GM19035 (cell line): ENCODE results near the gene CDC42EP3.

Experiments used
- ATAC-seq: cut with Tn5 transposase; IDR thresholded peaks from one replicate; pipeline ENCODE4 v1.9.1; 2021; ENCODE audit not compliant: unreplicated experiment

CDC42EP3 gene

DNA sequence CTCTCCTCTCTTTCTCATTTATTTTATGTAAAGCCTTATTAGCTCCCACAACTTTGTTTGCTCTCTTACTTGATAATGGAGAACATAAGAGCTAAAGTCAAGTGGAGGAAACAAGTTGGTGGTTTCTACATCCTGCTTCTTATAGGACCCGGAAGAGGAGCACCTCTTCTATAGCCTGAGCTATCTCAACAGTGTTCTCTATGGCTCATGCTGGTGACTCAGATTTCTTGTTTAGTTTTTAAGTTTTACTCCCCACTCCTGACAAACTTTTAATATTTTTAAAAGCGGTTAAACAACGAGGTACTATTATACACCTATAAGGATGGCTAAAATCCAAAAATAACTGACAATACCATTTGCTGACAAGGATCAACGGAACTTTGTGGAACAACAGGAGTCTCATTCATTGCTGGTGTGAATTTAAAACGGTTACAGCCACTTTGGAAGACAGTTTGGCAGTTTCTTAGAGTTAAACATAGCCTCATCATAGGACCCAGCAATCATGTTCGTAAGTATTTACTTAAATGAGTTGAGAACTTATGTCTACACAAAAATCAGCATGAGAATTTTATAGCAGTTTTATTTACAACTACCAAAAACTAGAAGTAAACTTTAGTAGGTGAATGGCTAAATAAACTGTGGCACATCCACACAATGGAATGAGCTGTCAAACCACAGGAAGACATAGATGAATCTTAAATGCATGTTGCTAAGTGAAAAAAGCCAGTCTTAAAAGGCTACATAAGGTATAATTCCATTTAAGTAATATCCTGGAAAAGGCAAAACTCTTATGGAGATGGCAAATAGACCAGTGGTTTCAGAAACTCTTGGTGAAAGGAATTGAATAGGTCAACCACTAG, 12.7 kb upstream of the CDC42EP3 start:
- no peak for ATAC-seq

DNA sequence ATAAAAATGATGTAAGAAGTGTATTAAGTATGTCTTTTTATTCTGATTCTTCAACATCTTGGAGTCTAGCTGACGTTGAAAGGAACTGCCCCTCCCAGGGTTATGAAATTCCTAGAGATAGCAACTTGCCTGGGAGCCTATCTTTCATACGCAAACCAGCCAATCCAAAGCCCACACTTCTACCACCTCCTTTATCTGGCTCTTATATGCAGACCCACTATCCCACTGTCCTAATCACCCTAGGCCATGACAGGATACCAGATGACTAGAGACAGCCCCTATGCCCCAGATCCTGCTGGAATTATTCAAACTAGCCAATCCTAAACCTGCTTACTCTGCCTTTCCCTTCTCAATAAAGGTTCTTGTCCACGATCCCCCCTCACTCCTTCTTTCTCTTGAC, 11.8 kb upstream of the CDC42EP3 start:
- ATAC-seq = no peak

GRCh38 chr2:37682473-37682872, 11.0 kb upstream of the CDC42EP3 start:
- ATAC-seq = no peak

GRCh38 chr2:37681587-37681986, 10.1 kb upstream of the CDC42EP3 start:
- no peak for ATAC-seq

GRCh38 chr2:37679072-37679695, 7.7 kb upstream of the CDC42EP3 start:
- ATAC-seq = no peak

DNA sequence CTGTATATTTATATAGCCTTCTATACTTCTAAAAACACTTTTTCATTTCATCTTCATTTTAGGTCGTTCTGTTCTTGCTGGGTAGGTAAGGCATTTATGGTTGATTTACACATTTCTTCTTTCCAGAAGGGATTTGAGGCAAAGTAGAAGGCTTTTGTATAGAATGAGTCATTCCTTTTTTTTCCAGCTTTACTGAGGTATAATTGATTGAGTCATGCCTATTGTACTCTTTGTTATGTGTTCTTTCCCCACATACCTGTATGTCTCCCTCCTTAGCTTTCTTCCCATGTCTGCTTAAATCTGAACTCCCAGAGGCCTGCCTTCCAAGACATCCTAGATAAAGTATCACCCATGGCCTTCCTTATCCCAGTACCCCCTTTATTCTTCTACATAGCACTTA, 4.8 kb upstream of the CDC42EP3 start:
- ATAC-seq = no peak

DNA sequence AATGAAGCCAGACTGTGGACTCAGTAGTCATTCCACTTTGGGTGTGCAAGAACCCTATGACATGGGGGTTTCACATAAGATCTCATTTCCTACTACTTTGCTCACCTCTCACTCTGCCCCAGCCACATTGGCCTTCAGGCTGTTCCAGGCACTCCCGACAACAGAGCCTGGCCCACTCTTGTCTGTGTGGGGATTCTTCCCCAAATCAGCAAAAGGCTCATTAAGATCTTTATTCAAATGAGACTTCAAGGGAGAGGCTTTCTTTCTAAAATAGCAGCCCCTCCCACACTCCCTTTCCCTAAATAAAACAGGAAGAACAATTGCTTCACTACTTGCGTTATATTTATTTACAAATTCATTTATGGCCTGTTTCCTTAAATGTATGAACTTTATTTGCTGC, 3.5 kb upstream of the CDC42EP3 start:
- no peak for ATAC-seq

DNA sequence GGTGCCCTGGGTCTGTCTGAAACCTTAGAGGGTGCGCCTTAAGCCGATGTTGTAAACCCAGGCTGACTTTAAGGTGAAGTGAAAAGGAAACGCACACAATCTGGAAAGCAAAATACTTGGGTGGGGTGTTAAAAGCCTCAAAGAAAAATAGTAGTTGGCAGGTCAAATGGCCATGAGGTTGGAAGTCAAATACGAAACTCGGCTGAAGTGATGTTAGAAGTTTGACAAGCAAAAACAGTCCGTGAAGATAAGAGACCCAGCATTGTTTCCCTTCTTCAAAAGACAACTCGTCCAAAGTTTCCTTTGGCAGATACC, 1.4 kb upstream of the CDC42EP3 start:
- no peak for ATAC-seq

DNA sequence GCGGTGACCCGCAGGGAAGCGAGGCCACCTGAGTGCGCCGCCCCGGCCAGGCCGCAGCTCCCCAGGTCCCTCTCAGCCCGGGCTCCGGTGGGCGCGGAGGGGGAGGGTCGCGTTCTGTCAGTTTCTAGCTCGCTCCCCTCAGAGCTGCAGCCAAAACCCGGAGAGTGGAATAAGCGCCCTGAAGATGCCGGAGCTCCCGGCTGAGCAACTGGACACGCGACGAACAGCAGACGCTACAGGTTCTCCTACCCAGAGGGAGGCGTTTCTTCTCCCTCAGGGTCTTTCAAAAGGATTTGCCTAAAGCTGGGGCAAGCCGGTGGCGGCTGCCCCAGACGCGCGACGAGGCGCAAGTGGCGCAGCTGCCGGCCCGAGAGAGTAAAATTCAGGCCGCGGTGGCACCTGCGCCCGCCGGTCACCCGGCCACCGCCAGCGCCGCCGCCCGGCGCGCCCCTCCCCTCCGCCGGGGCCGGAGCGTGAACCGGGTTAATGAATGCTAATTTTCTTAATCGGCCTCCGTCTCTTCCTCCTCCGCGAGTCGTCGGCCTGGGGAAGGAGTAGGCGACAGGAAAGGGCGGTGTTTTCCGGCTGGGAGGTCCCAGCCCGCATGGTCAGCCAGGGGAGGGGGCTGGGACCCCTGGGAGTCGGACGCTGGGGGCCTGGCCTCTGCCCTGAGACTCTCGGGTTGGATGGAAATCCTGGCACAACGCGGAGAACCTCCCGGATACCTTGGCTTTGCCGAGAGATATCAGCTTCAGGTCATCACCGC, 845 bp upstream of the CDC42EP3 start:
- peak; percentile 46 for ATAC-seq

GRCh38 chr2:37671816-37672103, 318 bp upstream of the CDC42EP3 start:
- ATAC-seq = peak; percentile 17

- no peak for ATAC-seq
These were observed 949 bp downstream of the CDC42EP3 start for GRCh38 chr2:37670378-37671008.

DNA sequence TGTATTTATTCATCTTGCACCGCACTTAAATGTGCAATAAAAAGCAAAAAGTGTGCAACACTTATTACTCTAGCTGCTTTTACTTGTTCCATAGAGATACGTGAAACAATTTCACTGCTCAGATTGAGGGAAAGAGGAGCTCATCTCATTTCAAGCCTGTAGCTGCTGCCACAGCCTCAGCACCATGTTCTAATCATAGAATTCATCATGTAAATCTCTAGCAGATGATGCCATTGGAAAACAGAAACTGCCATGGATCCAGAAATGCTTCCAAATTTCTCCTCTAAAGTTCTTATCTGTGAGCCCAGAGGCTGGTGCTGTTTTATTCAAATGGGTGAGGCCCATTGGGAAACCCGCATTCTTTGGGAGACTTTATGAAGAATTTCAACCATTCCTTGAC, 2.0 kb downstream of the CDC42EP3 start:
- ATAC-seq = no peak

DNA sequence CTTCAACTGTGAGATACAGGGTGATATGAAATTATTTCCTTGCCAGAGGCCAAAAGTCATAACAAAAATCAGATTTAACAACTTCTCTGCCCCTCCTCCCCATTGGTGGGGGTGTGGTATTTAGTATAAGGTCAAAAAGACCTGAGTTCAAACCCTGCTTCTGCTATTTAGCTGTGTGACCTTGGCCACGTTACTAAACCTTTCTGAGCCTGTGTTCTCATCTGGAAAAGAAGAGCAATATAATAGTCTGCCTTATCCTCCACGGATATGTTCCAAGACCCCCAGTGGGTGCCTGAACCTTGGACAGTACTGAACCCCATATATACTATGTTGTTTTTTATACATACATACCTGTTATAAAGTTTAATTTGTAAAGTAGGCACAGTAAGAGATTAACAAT, 3.7 kb downstream of the CDC42EP3 start:
- ATAC-seq = no peak

DNA sequence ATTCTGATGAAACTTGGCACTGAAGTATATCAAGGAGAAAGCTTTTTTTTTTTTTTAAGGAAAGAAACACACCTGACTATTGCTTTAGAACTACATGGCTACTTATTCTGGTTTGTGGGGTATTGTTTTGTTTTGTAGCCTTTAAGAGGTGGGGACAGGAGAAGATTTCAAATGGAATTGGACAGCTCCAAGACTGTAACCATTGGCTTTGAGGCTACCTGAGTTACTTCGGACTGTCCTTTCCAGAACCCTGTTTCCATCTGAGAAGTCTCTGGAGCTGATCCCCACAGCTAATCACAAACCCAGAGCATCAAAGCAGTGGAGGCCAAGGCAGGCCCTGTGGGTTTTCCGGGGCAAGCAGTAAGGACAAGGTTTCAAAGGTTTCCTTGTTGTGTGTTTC, 4.7 kb downstream of the CDC42EP3 start:
- no peak for ATAC-seq

DNA sequence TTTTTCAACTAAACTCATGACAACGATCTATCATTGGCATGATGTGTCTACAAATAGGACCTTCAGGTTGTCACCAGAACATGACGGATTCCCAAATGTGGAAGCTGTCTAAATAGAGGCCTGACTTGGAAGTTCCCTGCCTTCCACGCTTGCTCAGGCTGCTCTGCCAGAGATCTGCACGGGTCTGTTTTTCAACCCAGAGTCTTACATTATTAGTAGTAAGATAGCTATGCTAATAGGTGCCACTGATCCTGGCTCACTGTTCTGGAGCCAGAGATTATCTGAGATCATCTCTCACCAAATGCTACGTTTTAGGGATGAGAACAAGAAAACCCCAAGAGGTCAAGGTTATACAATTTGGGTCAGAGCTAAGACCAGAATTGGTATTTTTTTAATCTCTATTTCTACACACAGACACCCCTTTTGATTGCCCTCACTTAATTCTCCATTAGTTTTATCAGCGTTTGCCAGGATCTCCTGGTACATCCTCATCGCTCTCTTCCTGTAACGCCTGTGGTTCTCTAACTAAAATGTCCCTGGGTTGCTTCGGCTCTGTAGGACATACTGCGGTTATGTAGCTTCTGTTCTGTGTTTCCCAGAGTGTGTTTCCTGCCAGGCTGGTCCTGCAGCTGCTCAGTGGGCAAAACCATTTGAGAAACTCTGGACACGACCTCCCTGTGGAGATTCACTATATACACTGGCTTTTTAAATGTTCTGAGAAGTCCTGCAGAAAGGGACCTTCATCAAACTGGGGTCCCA, 5.7 kb downstream of the CDC42EP3 start:
- no peak for ATAC-seq

GRCh38 chr2:37665043-37665442, 6.4 kb downstream of the CDC42EP3 start:
- no peak for ATAC-seq

DNA sequence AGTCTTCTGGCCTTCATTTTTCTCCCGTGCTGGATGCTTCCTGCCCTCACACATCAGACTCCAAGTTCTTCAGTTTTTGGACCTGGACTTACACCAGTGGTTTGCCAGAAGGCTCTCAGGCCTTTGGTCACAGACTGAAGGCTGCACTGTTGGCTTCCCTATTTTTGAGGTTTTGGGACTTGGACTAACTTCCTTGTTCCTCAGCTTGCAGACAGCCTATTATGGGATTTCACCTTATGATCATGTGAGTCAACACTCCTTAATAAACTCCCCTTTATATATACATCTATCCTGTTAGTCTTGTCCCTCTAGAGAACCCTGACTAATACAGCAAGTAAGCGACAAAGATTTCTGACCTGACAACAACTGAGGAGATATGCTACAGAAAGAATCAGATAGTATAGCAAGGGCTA, 7.2 kb downstream of the CDC42EP3 start:
- no peak for ATAC-seq

DNA sequence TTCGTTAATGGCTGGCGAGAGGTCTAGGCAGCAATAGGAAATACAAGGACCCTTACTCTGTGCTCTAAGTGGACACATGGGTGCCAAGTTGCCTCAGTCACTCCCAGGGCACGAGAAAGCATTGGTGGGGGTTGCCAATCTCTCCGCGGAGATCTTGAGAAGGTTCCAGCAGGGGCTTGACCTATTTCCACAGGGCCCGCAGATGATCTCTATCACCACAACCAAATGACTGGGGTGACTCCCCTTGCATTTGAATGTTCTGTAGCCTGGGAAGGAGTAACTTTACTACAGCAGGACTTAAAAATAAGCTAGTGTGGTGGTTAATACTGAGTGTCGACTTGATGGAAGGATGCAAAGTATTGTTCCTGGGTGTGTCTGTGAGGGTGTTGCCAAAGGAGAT, 8.1 kb downstream of the CDC42EP3 start:
- ATAC-seq = no peak

- no peak for ATAC-seq
These were observed 11.7 kb downstream of the CDC42EP3 start for GRCh38 chr2:37659723-37660122.

DNA sequence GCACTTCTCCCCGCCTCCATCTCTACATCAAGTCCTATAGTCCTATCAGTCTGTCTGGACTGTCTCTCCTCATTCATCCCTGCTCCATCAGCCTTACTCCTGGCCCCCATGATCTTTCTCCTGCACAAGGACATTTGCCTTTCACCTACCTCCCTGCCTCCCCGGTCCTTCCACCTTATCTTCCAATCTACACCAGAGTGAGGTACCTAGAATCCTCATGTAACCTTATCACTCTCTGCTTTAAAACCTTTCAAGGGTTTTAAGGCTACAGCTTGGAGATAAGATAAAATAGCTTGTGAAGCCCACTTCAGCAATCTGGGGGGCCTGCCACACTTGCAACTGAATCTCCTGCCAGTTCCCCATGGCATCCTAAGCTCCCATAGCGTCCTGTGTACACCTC, 12.8 kb downstream of the CDC42EP3 start:
- ATAC-seq = no peak

- no peak for ATAC-seq
These were observed 14.0 kb downstream of the CDC42EP3 start for GRCh38 chr2:37657471-37657870.
